ENCODE results near the gene POLR1A.

The POLR1A gene

GRCh38 chr2:86037795-86038192 is 67.9 kb downstream of the POLR1A start:
- no peak for DNase-seq (ENCODE audit: low spot score)

GRCh38 chr2:86037141-86037794 is 68.4 kb downstream of the POLR1A start:
- no peak for DNase-seq (ENCODE audit: low spot score)

GRCh38 chr2:86036669-86037138 is 69.0 kb downstream of the POLR1A start:
- DNase-seq (ENCODE audit: low spot score) = no peak

GRCh38 chr2:86035883-86036668 is 69.6 kb downstream of the POLR1A start:
- no peak for DNase-seq (ENCODE audit: low spot score)

GRCh38 chr2:86035376-86035882 is 70.3 kb downstream of the POLR1A start:
- no peak for DNase-seq (ENCODE audit: low spot score)

GRCh38 chr2:86033751-86034692 is 71.7 kb downstream of the POLR1A start:
- no peak for DNase-seq (ENCODE audit: low spot score)

GRCh38 chr2:86032861-86033595 is 72.7 kb downstream of the POLR1A start:
- DNase-seq (ENCODE audit: low spot score) = no peak

- no peak for DNase-seq (ENCODE audit: low spot score)
These were observed 74.1 kb downstream of the POLR1A start for GRCh38 chr2:86031606-86032005.

- DNase-seq (ENCODE audit: low spot score) = no peak
These were observed 74.5 kb downstream of the POLR1A start for GRCh38 chr2:86031151-86031550.

GRCh38 chr2:86029873-86030272 is 75.8 kb downstream of the POLR1A start:
- no peak for DNase-seq (ENCODE audit: low spot score)

GRCh38 chr2:86028766-86029381 is 76.8 kb downstream of the POLR1A start:
- no peak for DNase-seq (ENCODE audit: low spot score)

GRCh38 chr2:86027922-86028765 is 77.5 kb downstream of the POLR1A start:
- no peak for DNase-seq (ENCODE audit: low spot score)

GRCh38 chr2:86027196-86027921 is 78.3 kb downstream of the POLR1A start:
- no peak for DNase-seq (ENCODE audit: low spot score)

GRCh38 chr2:86026744-86027065 is 79.0 kb downstream of the POLR1A start:
- DNase-seq (ENCODE audit: low spot score) = no peak

- no peak for DNase-seq (ENCODE audit: low spot score)
These were observed 79.5 kb downstream of the POLR1A start for GRCh38 chr2:86025976-86026743.

GRCh38 chr2:86025229-86025820 is 80.4 kb downstream of the POLR1A start:
- DNase-seq (ENCODE audit: low spot score) = no peak

- no peak for DNase-seq (ENCODE audit: low spot score)
These were observed 82.3 kb downstream of the POLR1A start for GRCh38 chr2:86023366-86023712.

GRCh38 chr2:86022661-86023365 is 82.9 kb downstream of the POLR1A start:
- peak; percentile 35 for DNase-seq (ENCODE audit: low spot score)
